Measurements from ENCODE around the gene GIMAP2. TPM values are rescaled to one million over a fixed set of nuclear protein-coding genes. Genes with fewer than 3 reads are reported as not detected.
A peak's percentile ranks its signal among the peaks of the same experiment; 100 is the strongest.

GIMAP2 gene
- total and polyA plus RNA-seq, 10 donors = 33.9 to 126 (median 74.3) TPM

DNA sequence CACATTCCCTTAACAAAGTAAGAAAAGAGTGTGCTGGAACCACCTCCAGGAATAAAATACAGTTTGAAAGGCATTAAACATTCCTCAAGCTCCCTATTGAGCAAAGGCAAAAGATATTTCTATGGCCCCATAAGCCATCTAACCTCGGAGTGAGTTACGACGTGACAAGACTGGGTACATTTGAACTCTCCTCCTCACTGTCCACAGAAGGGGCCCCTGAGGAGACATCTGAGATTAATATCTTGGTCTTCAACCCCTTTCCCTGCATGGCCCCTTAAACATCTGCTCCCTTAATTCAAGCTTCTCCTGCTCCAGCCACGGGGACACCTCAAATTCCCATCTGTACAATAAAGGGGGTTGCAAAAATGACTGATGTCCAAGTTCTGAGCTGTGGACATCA is 31.4 kb downstream of the GIMAP2 start:
- H3K4me3 ChIP-seq = peak overlapping the region; percentile 51 to 87 (median 64)
- H3K9me3 ChIP-seq = peaks cover 0 to 27% (median 21%) of the 10 kb centered on the region in 8 donors
- intact Hi-C loops (cut with DNase I; ENCODE audit: low total_unique reads) = no loop called here
- H3K36me3 ChIP-seq = peaks cover 2 to 33% (median 27%) of the 10 kb centered on the region in 6 donors
- no peaks in the 10 kb centered on the region for H3K27me3 ChIP-seq (replicated peaks in 1 of 7)
- peaks cover 12 to 69% (median 49%) of the 10 kb centered on the region in 6 donors for H3K4me1 ChIP-seq
- DNase-seq = no peak
- WGBS, 5 donors = 8 to 31% (median 16%) methylated on average over 4 of the region's 4 CpGs
- TF ChIP-seq, protein P1, sequence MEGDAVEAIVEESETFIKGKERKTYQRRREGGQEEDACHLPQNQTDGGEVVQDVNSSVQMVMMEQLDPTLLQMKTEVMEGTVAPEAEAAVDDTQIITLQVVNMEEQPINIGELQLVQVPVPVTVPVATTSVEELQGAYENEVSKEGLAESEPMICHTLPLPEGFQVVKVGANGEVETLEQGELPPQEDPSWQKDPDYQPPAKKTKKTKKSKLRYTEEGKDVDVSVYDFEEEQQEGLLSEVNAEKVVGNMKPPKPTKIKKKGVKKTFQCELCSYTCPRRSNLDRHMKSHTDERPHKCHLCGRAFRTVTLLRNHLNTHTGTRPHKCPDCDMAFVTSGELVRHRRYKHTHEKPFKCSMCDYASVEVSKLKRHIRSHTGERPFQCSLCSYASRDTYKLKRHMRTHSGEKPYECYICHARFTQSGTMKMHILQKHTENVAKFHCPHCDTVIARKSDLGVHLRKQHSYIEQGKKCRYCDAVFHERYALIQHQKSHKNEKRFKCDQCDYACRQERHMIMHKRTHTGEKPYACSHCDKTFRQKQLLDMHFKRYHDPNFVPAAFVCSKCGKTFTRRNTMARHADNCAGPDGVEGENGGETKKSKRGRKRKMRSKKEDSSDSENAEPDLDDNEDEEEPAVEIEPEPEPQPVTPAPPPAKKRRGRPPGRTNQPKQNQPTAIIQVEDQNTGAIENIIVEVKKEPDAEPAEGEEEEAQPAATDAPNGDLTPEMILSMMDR (IDR thresholded peaks at IDR 0.05 in 8 of 11, conservative IDR thresholded peaks at IDR 0.05 in 3 of 11) = no peak
- TF ChIP-seq POLR2A (IDR thresholded peaks at IDR 0.05) = no peak
- TF ChIP-seq POLR2AphosphoS5 (IDR thresholded peaks at IDR 0.05) = no peak
- peak overlapping the region; percentile 61 to 92 (median 82) for H3K27ac ChIP-seq

DNA sequence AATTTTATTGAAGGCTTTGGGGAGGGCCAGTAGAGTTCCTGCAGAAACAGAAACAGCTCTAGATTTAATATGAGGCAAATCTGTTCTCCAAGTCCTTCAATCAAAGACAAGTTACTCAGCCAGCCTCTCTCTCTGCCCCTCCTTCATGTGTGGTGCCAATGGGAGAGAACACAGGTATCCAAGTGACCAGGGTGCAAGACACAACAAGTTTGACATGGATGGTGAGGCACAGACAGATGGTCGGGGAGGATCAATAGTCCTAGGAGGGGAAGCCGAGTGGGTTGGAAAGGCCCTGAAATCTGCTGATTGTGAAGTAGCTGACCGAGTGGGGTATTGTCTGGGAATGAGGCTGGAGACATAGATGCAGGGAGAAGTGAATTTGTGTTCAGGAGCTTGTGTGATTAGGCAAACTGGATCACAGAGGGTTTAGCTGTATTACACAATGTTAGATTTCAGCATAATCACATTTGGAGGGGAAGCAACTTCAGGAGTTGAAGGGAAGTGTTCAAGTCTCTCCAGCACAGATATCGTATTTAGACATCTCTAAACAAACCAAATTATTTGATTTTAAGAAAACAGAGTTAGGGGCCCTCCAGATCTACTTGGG is 32.4 kb downstream of the GIMAP2 start:
- Histone ChIP-seq H3K4me1 (peaks cover 19 to 79% (median 58%) of the 10 kb centered on the region in 6 donors), H3K27me3 (replicated peaks in 1 of 7) (no peaks in the 10 kb centered on the region), H3K4me3 (peak overlapping the region; percentile 51 to 87 (median 64)), H3K36me3 (peaks cover 2 to 43% (median 30%) of the 10 kb centered on the region in 6 donors), H3K9me3 (peaks cover 0 to 21% (median 11%) of the 10 kb centered on the region in 8 donors), H3K27ac (peak overlapping the region; percentile 61 to 92 (median 82))
- peak in 2 of 3 donors; percentile 7 to 66 for TF ChIP-seq POLR2AphosphoS5 (IDR thresholded peaks at IDR 0.05)
- peak in 1 of 3 donors; percentile 36 for TF ChIP-seq POLR2A (IDR thresholded peaks at IDR 0.05)
- TF ChIP-seq, protein P1 (IDR thresholded peaks at IDR 0.05 in 8 of 11, conservative IDR thresholded peaks at IDR 0.05 in 3 of 11) = no peak
- 26 to 49% (median 44%) methylated on average over 4 of the region's 4 CpGs for WGBS, 5 donors
- no peak for DNase-seq
- intact Hi-C loops (cut with DNase I; ENCODE audit: low total_unique reads) = no loop called here

DNA sequence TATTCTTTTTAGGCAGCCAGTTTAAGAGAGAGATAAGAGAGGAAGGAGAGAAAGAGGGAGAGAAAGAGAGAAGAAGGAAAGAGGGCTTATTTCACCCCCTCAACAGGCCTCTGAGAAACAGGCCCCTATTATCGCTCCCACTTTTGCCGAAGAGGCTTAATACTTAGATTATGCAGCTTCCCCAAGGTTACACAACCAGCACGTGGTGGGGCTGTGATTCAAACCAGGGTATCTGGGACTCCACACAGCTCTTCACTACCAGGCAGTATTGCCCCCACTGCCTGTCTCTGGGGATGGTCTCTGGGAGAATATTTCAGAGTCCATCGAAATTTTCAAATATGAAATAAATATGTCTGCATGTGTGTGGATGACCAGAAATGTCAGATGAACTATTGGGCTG is 33.9 kb downstream of the GIMAP2 start:
- peaks cover 2 to 57% (median 30%) of the 10 kb centered on the region in 6 donors for H3K36me3 ChIP-seq

More for the DNA sequence above, 33.9 kb downstream of the GIMAP2 start:
- H3K27ac ChIP-seq = peak overlapping the region in 6 of 8 donors; percentile 13 to 92 (median 85)
- H3K4me3 ChIP-seq = peak overlapping the region in 6 of 8 donors; percentile 2 to 87 (median 62)
- peaks cover 19 to 93% (median 65%) of the 10 kb centered on the region in 6 donors for H3K4me1 ChIP-seq
- intact Hi-C loops (cut with DNase I; ENCODE audit: low total_unique reads) = no loop called here
- no peaks in the 10 kb centered on the region for H3K27me3 ChIP-seq (replicated peaks in 1 of 7)
- WGBS, 5 donors = 47 to 77% (median 60%) methylated on average over 4 of the region's 4 CpGs
- DNase-seq = no peak
- TF ChIP-seq POLR2A (IDR thresholded peaks at IDR 0.05) (no peak), POLR2AphosphoS5 (IDR thresholded peaks at IDR 0.05) (no peak)
- TF ChIP-seq, protein P1 (IDR thresholded peaks at IDR 0.05 in 8 of 11, conservative IDR thresholded peaks at IDR 0.05 in 3 of 11) = no peak
- H3K9me3 ChIP-seq = peaks cover 0 to 7% (median 0%) of the 10 kb centered on the region in 8 donors
